K562 (cell line): ENCODE results near the gene PPP6R1. TPM values are rescaled to one million over a fixed set of nuclear protein-coding genes. Genes with fewer than 3 reads are reported as not detected.

Experiments used
- ATAC-seq: fragments of 200-7000 bp; cut with Tn5 transposase; 3 replicates; pipeline ENCODE4 v1.9.1; 2020; ENCODE audit warnings: moderate library complexity
- BruUV-seq: library from RNA; stranded (reverse); fragments of 400-500 nt; replicated peaks from 2 replicates; lab custom pipeline; 2021; lab: Mats Ljungman, UMichigan
- CTCF ChIA-PET: fragments of 300-600 bp; formaldehyde crosslinking; extraction: SDS; loops from one replicate; lab custom pipeline; 2021; ENCODE audit warnings: low intra/inter-chr PET ratio; lab: Yijun Ruan, JAX
- POLR2A ChIA-PET: fragments of 300-600, 350-650 bp; sonication (Branson Sonifier 250); formaldehyde crosslinking; extraction: SDS; loops from one replicate; lab custom pipeline; 2021; ENCODE audit warnings: antibody characterized with exemption, inconsistent platforms; lab: Yijun Ruan, JAX
- DNase-seq, 4 experiments: peaks; one replicate each; pipeline versions ENCODE4 v3.0.0 to v3.0.0-alpha.2; 2011 to 2018; ENCODE audit warnings: low spot score in 3 of 4, mixed read lengths in 3 of 4; ENCODE audit errors: extremely low read depth in 1 of 4
- FAIRE-seq: peaks from 2 replicates; lab custom pipeline; 2011; peaks lifted over from hg19 to GRCh38; lab: Jason Lieb, UNC
- H2AFZ ChIP-seq: 2 replicates; pipeline ENCODE4 v1.6.0; 2011; ENCODE audit warnings: low read depth, low read length, control low read depth, inconsistent platforms
- H3K27ac ChIP-seq: fragments of 200-600 bp; 3 replicates; pipeline ENCODE4 v1.8.0; 2011; ENCODE audit warnings: low read depth, mild to moderate bottlenecking, control low read depth, inconsistent platforms, low read length, moderate library complexity, mixed read lengths; ENCODE audit errors: extremely low read depth
- H3K27me3 ChIP-seq, 2 experiments: fragments of 300-600 bp in 1 of 2; 2 replicates in 1 of 2; 3 replicates in 1 of 2; pipeline versions ENCODE4 v1.6.0 to v1.8.0; 2011; ENCODE audit warnings: inconsistent platforms in 2 of 2, low read length in 2 of 2, mild to moderate bottlenecking in 1 of 2, mixed read lengths in 1 of 2, moderate library complexity in 1 of 2; ENCODE audit not compliant: control insufficient read depth in 2 of 2, insufficient read depth in 2 of 2
- H3K36me3 ChIP-seq: fragments of 300-600 bp; 3 replicates; pipeline ENCODE4 v1.8.0; 2011; ENCODE audit warnings: mild to moderate bottlenecking, low read length, inconsistent platforms; ENCODE audit not compliant: control insufficient read depth, insufficient read depth
- H3K4me1 ChIP-seq, 2 experiments: fragments of 200-600 bp in 1 of 2; replicated peaks in 1 of 2; 2 replicates in 1 of 2; 3 replicates in 1 of 2; pipeline versions ENCODE4 v1.5.1 to v1.8.0; 2011; ENCODE audit warnings: inconsistent platforms in 2 of 2, low read length in 2 of 2, mild to moderate bottlenecking in 1 of 2, mixed read lengths in 1 of 2, moderate library complexity in 1 of 2; ENCODE audit not compliant: control insufficient read depth in 2 of 2, insufficient read depth in 2 of 2
- H3K4me2 ChIP-seq: 2 replicates; pipeline ENCODE4 v1.6.1; 2011; ENCODE audit warnings: low read length, control low read depth, inconsistent platforms, mixed read lengths; ENCODE audit not compliant: insufficient read depth
- H3K4me3 ChIP-seq: fragments of 200-600 bp; sonication (generic), shearing (Covaris generic); 2 replicates; pipeline ENCODE4 v1.5.1; 2016; ENCODE audit warnings: control low read depth, inconsistent platforms
- H3K79me2 ChIP-seq: fragments of 200-600 bp; 3 replicates; pipeline ENCODE4 v1.8.0; 2011; ENCODE audit warnings: low read length, inconsistent platforms; ENCODE audit not compliant: control insufficient read depth, insufficient read depth
- H3K9ac ChIP-seq, 2 experiments: 2 replicates each; pipeline versions ENCODE4 v1.6.0 to v1.6.1; 2011; ENCODE audit warnings: low read depth in 2 of 2, low read length in 2 of 2, control low read depth in 1 of 2, inconsistent platforms in 1 of 2, mild to moderate bottlenecking in 1 of 2, mixed read lengths in 1 of 2; ENCODE audit not compliant: insufficient read depth in 1 of 2
- H3K9me1 ChIP-seq: one replicate; pipeline ENCODE4 v1.6.0; 2011; ENCODE audit warnings: inconsistent platforms, mild to moderate bottlenecking, low read length, moderate library complexity; ENCODE audit not compliant: control insufficient read depth, insufficient read depth
- H3K9me3 ChIP-seq: replicated peaks from 2 replicates; pipeline ENCODE4 v1.5.1; 2011; ENCODE audit warnings: low read depth, low read length, inconsistent platforms; ENCODE audit not compliant: control insufficient read depth, insufficient read depth
- H4K20me1 ChIP-seq: replicated peaks from 2 replicates; pipeline ENCODE4 v1.6.1; 2011; ENCODE audit warnings: low read length, inconsistent platforms, mixed read lengths; ENCODE audit not compliant: control insufficient read depth, insufficient read depth
- C11orf30 ChIP-seq: fragments of 450-650 bp; IDR thresholded peaks from 2 replicates; pipeline ENCODE4 v1.6.1; 2016; ENCODE audit warnings: low read depth, mild to moderate bottlenecking
- E2F5 ChIP-seq: sonication (generic); formaldehyde crosslinking; IDR thresholded peaks from 2 replicates; pipeline ENCODE4 v1.8.0; 2022; ENCODE audit warnings: mild to moderate bottlenecking, missing genetic modification reagents
- FOSL1 ChIP-seq: fragments of 200-800 bp; sonication (Bioruptor generic); conservative IDR thresholded peaks from 2 replicates; pipeline ENCODE4 v1.6.1; 2016; ENCODE audit warnings: missing genetic modification characterization, missing compliant biosample characterization
- KLF1 ChIP-seq: fragments of 450-650 bp; IDR thresholded peaks from 2 replicates; pipeline ENCODE4 v1.6.1; 2016; ENCODE audit warnings: missing genetic modification characterization, missing compliant biosample characterization
- MAFF ChIP-seq: IDR thresholded peaks from 2 replicates; pipeline ENCODE4 v1.6.1; 2012; ENCODE audit warnings: low read length, improper control_type of control experiment
- MECOM ChIP-seq: fragments of 250-450 bp; sonication (Bioruptor Pico); IDR thresholded peaks from 2 replicates; pipeline ENCODE4 v1.8.0; 2022; ENCODE audit warnings: inconsistent platforms
- SAFB2 ChIP-seq: fragments of 200-400 bp; formaldehyde crosslinking; IDR thresholded peaks from 2 replicates; pipeline ENCODE4 v1.6.1; 2018; ENCODE audit warnings: borderline replicate concordance, low read length, low read depth, moderate library complexity; ENCODE audit not compliant: severe bottlenecking
- ZNF274 ChIP-seq: IDR thresholded peaks from 2 replicates; pipeline ENCODE4 v1.6.1; 2011; ENCODE audit warnings: low read depth, mild to moderate bottlenecking, low read length, moderate library complexity, borderline replicate concordance
- ZNF316 ChIP-seq: fragments of 450-650 bp; IDR thresholded peaks from 2 replicates; pipeline ENCODE4 v1.6.1; 2016
- WGBS: fragments of 100-300 bp; shearing (Covaris generic); methylation state at CpG from one replicate; pipeline ENCODE4 v1.1.6; 2016; ENCODE audit warnings: low coverage, mixed read lengths; ENCODE audit not compliant: insufficient coverage; ENCODE audit errors: missing lambda C conversion rate; 5-methylcytosine and 5-hydroxymethylcytosine counted together
- in situ Hi-C: fragments of 300-500 bp; cut with MboI; formaldehyde crosslinking; loops from 4 replicates; pipeline ENCODE4 v1.15.0; 2018; ENCODE audit warnings: inconsistent platforms, mixed read lengths
- intact Hi-C: fragments of 100-400 bp; cut with micrococcal nuclease; formaldehyde crosslinking; loops from 2 replicates; pipeline ENCODE4 v1.14.2; 2022
- polyA plus RNA-seq, 8 experiments: library from polyadenylated mRNA; depleted of rRNA in 4 of 8; stranded (reverse) in 5 of 8; unstranded in 3 of 8; fragments of >200 nt; fragmentation: Nextera tagmentation in 2 of 8; fragmentation: Illumina TruSeq in 1 of 8; extraction: Ambion mirVana in 2 of 8; extraction: Trizol in 1 of 8; gene quantifications; 2 replicates each; pipeline versions ENCODE4 v1.2.1 to v1.2.3, GENCODE V29; 2011 to 2014; ENCODE audit warnings: inconsistent platforms in 1 of 8, missing spikeins in 1 of 8
- total RNA-seq, 7 experiments: library from RNA; depleted of rRNA in 6 of 7; stranded (reverse); fragments of >200 nt in 6 of 7; fragmentation: Illumina TruSeq in 2 of 7; extraction: Trizol in 2 of 7; gene quantifications; 2 replicates each; pipeline versions ENCODE4 v1.2.1 to v1.2.3, GENCODE V29; 2011 to 2021; ENCODE audit warnings: low replicate concordance in 1 of 7

Gene PPP6R1
- total and polyA plus RNA-seq, 9 of the 15 experiments (the other 6 are each of a cell fraction or from before 2014, with no cell fraction given): 0.48 to 135 (median 37.2) TPM

GRCh38 chr19:55232986-55233385 is 25.8 kb downstream of the PPP6R1 start:
- no peaks in the 10 kb centered on the region for H3K9me3 ChIP-seq
- intact Hi-C loops (no loop called here), in situ Hi-C loops (no loop called here)
- BruUV-seq: no TSS peak
- peaks cover 94% of the 10 kb centered on the region for H3K36me3 ChIP-seq
- H3K27ac ChIP-seq: no peak overlapping the region
- WGBS: 85% methylated on average over 5 of the region's 5 CpGs
- no peaks in the 10 kb centered on the region for H4K20me1 ChIP-seq
- no peak overlapping the region for H2AFZ ChIP-seq
- peaks cover 0 to 29% of the 10 kb centered on the region in 2 experiments; a peak in 1 of 5 replicates for H3K4me1 ChIP-seq
- TF ChIP-seq MAFF (peak; percentile 6; the same call in 1 of the 2 replicates), C11orf30 (peak; percentile 33; the same call in 1 of the 2 replicates), MECOM (CRISPR knock-in tag) (no peak), KLF1 (tag) (no peak), ZNF316 (peak; percentile 61)
- TF ChIP-seq, all 486 proteins: peak for 3
- Histone ChIP-seq H3K9me1 (peaks cover 3% of the 10 kb centered on the region), H3K9ac (no peak overlapping the region), H3K79me2 (no peaks in the 10 kb centered on the region), H3K4me3 (no peak overlapping the region), H3K27me3 (no peaks in the 10 kb centered on the region), H3K4me2 (no peak overlapping the region)
- DNase-seq (no peak), ATAC-seq (no peak), FAIRE-seq (no peak)
- POLR2A ChIA-PET: interaction anchor here (0.6 to 0.7 kb wide), 4 partner anchors 13 to 25 kb away, joined by 3 to 4 read pairs (median 4); no protein-coding TSS in a partner anchor
- CTCF ChIA-PET: no interaction called here

- no peaks in the 10 kb centered on the region for H3K79me2 ChIP-seq
- H3K4me3 ChIP-seq: no peak overlapping the region
- no TSS peak for BruUV-seq
- H3K9me1 ChIP-seq: peaks cover 3% of the 10 kb centered on the region
- H3K27ac ChIP-seq: no peak overlapping the region
- ChIA-PET CTCF (no interaction called here), POLR2A (interaction anchor here (0.6 to 0.7 kb wide), 3 partner anchors 14 to 63 kb away, joined by 3 to 4 read pairs (median 3); no protein-coding TSS in a partner anchor)
- TF ChIP-seq ZNF274 (no peak), FOSL1 (tag) (no peak), SAFB2 (no peak), E2F5 (CRISPR knock-in tag) (no peak)
- DNase-seq: no peak
- in situ Hi-C loops (no loop called here), intact Hi-C loops (no loop called here)
- FAIRE-seq: no peak
- H3K27me3 ChIP-seq: no peaks in the 10 kb centered on the region
- peak overlapping the region in 1 of 2 experiments; percentile 15; a peak in 1 of 4 replicates for H3K9ac ChIP-seq
- peaks cover 0 to 37% of the 10 kb centered on the region in 2 experiments; a peak in 1 of 5 replicates for H3K4me1 ChIP-seq
- WGBS: 95% methylated on average over 11 of the region's 12 CpGs
- peaks cover 94% of the 10 kb centered on the region for H3K36me3 ChIP-seq
- H3K4me2 ChIP-seq: no peak overlapping the region
- ATAC-seq: no peak
- no peaks in the 10 kb centered on the region for H3K9me3 ChIP-seq
- no peaks in the 10 kb centered on the region for H4K20me1 ChIP-seq
- no peak overlapping the region for H2AFZ ChIP-seq
Measured at GRCh38 chr19:55232286-55232602, 26.6 kb downstream of the PPP6R1 start.
